Measurements from ENCODE around the gene TTC14. TPM values are rescaled to one million over a fixed set of nuclear protein-coding genes. Genes with fewer than 3 reads are reported as not detected.

The TTC14 gene
- total and polyA plus RNA-seq, 2 of the 4 experiments (the other 2 are of a cell fraction): 16.9 to 38.5 TPM

DNA sequence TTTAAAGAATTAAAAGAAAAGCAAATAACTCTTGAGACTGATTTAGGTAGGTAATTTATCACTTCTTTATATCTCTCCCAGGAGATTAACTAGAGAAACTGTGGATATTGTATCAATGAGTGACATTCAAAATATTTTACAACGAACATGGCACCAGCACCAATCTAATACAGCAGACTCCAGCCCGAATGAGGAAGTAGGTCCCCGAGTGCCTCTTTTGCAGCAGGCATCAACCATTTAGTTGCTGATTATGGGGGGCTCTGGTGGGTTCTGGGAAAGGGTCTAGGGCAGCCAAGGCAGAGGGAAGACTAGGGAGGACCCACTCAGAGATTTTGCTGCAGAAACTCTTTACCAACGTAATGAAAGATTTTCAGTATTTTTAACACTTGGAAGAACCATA is 31.7 kb upstream of the TTC14 start:
- DNase-seq: no peak
- no peak overlapping the region for H2AFZ ChIP-seq (replicated peaks; ENCODE audit: low read length, poor library complexity)
- no peaks in the 10 kb centered on the region for H3K9me1 ChIP-seq (ENCODE audit: insufficient read depth, low read length)
- H3K9ac ChIP-seq (ENCODE audit: low read depth, low read length): no peak overlapping the region
- H2BK5ac ChIP-seq (ENCODE audit: low read depth, low read length, poor library complexity, severe bottlenecking): no peak overlapping the region
- H2AK9ac ChIP-seq (replicated peaks; ENCODE audit: low read depth, low read length, poor library complexity): no peak overlapping the region
- no peaks in the 10 kb centered on the region for H4K20me1 ChIP-seq (ENCODE audit: insufficient read depth, low read length)
- in situ Hi-C loops (cut with MboI; ENCODE audit: low sequenced_read_pairs): no loop called here
- no peak overlapping the region for H3K27ac ChIP-seq (ENCODE audit: insufficient read depth, low read length)
- no peak overlapping the region for H2AK5ac ChIP-seq (ENCODE audit: low read depth, low read length)
- intact Hi-C loops (cut with micrococcal nuclease): no loop called here
- dilution Hi-C loops (cut with HindIII; ENCODE audit: low sequenced_read_pairs, unreplicated experiment): no loop called here
- no peak overlapping the region for H3K4me3 ChIP-seq (ENCODE audit: insufficient read depth, low read depth, low read length)
- no peak overlapping the region for H3K23ac ChIP-seq (ENCODE audit: low read depth, low read length)
- no peak overlapping the region for H4K91ac ChIP-seq (ENCODE audit: insufficient read depth, low read depth, low read length)
- no peak overlapping the region for H2BK20ac ChIP-seq (ENCODE audit: low read depth, low read length)
- H3K18ac ChIP-seq (ENCODE audit: low read depth, low read length): no peak overlapping the region
- POLR2A ChIA-PET (ENCODE audit: unreplicated experiment): no interaction called here
- H3K36me3 ChIP-seq (ENCODE audit: control insufficient read depth, insufficient read depth, low read length): no peaks in the 10 kb centered on the region
- H3K4me1 ChIP-seq (ENCODE audit: control insufficient read depth, insufficient read depth, low read length): no peaks in the 10 kb centered on the region
- no TSS peak for BruUV-seq (replicated peaks)
- H4K5ac ChIP-seq (ENCODE audit: low read depth, low read length): no peak overlapping the region
- TF ChIP-seq BHLHE40 (IDR thresholded peaks at IDR 0.05; ENCODE audit: low read depth, low read length) (no peak), SMC3 (IDR thresholded peaks at IDR 0.05; ENCODE audit: low read depth, low read length) (no peak), RAD21 (IDR thresholded peaks at IDR 0.05; ENCODE audit: low read length) (no peak), FOS (IDR thresholded peaks at IDR 0.05; ENCODE audit: low read depth, low read length) (no peak)
- no CpG with 5 or more reads among the region's 4 CpGs for WGBS, 2 experiments (ENCODE audit: extremely low coverage in 2 of 2, insufficient read length in 1 of 2)
- H3K56ac ChIP-seq (ENCODE audit: extremely low read depth, insufficient read depth, low read length): no peak overlapping the region
- H3K9me3 ChIP-seq (ENCODE audit: control insufficient read depth, insufficient read depth, low read length): no peaks in the 10 kb centered on the region
- CTCF ChIA-PET: no interaction called here
- no peaks in the 10 kb centered on the region for H3K27me3 ChIP-seq (ENCODE audit: control insufficient read depth, insufficient read depth, low read length)
- H2BK15ac ChIP-seq (ENCODE audit: low read depth, low read length): no peak overlapping the region
- no peak overlapping the region for H3K4ac ChIP-seq (ENCODE audit: low read depth, low read length)
- H4K8ac ChIP-seq (ENCODE audit: low read depth in 2 of 2, low read length in 2 of 2): no peak overlapping the region
- H3K14ac ChIP-seq (replicated peaks; ENCODE audit: low read depth, low read length): no peak overlapping the region
- no peak for ATAC-seq (ENCODE audit: low read depth)
- H3K4me2 ChIP-seq (ENCODE audit: low read depth, low read length): no peak overlapping the region
- H2BK120ac ChIP-seq (ENCODE audit: low read depth, low read length): no peak overlapping the region
- H3K79me1 ChIP-seq (ENCODE audit: low read depth in 1 of 2, low read length in 2 of 2): no peaks in the 10 kb centered on the region
